GM19023 (cell line): Measurements from ENCODE around the gene RAB26.
"Not testable (repeated sequence)": the region's sequence is repeated elsewhere in the genome, so short reads cannot be mapped to it uniquely, and the experiment has no call there.

ENCODE experiments used
- ATAC-seq: cut with Tn5 transposase; IDR thresholded peaks from one replicate; pipeline ENCODE4 v1.9.1; 2021; ENCODE audit warnings: mild to moderate bottlenecking, moderate library complexity; ENCODE audit not compliant: unreplicated experiment

Gene RAB26

GRCh38 chr16:2147981-2148671 is at the start of gene RAB26:
Gene RAB26, plus strand, starts transcription at chr16:2148625. Its CDS starts 159 bp downstream, at chr16:2148784.
- no peak for ATAC-seq

GRCh38 chr16:2101581-2101980 is 46.8 kb upstream of the RAB26 start:
- not testable (repeated sequence) for ATAC-seq

GRCh38 chr16:2102471-2102870 is 46.0 kb upstream of the RAB26 start:
- no peak for ATAC-seq

- ATAC-seq, result not testable (repeated sequence)
Observed at GRCh38 chr16:2104464-2104863, 44.0 kb upstream of the RAB26 start.

- ATAC-seq, result not testable (repeated sequence)
Observed at GRCh38 chr16:2105291-2105690, 43.1 kb upstream of the RAB26 start.

GRCh38 chr16:2105769-2106168 is 42.7 kb upstream of the RAB26 start:
- ATAC-seq, result not testable (repeated sequence)

- not testable (repeated sequence) for ATAC-seq
Observed at GRCh38 chr16:2106211-2106610, 42.2 kb upstream of the RAB26 start.

- not testable (repeated sequence) for ATAC-seq
Observed at GRCh38 chr16:2107121-2107790, 41.2 kb upstream of the RAB26 start.

- not testable (repeated sequence) for ATAC-seq
Observed at GRCh38 chr16:2107791-2108125, 40.7 kb upstream of the RAB26 start.

- ATAC-seq, result not testable (repeated sequence)
Observed at GRCh38 chr16:2108446-2109270, 39.8 kb upstream of the RAB26 start.

- ATAC-seq, result not testable (repeated sequence)
Observed at GRCh38 chr16:2109271-2109580, 39.2 kb upstream of the RAB26 start.

- ATAC-seq, result not testable (repeated sequence)
Observed at GRCh38 chr16:2109872-2110271, 38.6 kb upstream of the RAB26 start.

- ATAC-seq, result not testable (repeated sequence)
Observed at GRCh38 chr16:2110332-2111008, 38.0 kb upstream of the RAB26 start.

- ATAC-seq, result not testable (repeated sequence)
Observed at GRCh38 chr16:2111009-2111353, 37.4 kb upstream of the RAB26 start.

GRCh38 chr16:2111412-2112335 is 36.8 kb upstream of the RAB26 start:
- ATAC-seq, result not testable (repeated sequence)

GRCh38 chr16:2112539-2113106 is 35.8 kb upstream of the RAB26 start:
- not testable (repeated sequence) for ATAC-seq

GRCh38 chr16:2114225-2114624 is 34.2 kb upstream of the RAB26 start:
- not testable (repeated sequence) for ATAC-seq

- ATAC-seq, result not testable (repeated sequence)
Observed at GRCh38 chr16:2114885-2115590, 33.4 kb upstream of the RAB26 start.

GRCh38 chr16:2115591-2115973 is 32.8 kb upstream of the RAB26 start:
- ATAC-seq, result no peak
